LoVo (cell line): ENCODE measurements around the gene SART3.
"Not testable (repeated sequence)": the region's sequence is repeated elsewhere in the genome, so short reads cannot be mapped to it uniquely, and the experiment has no call there.

Experiments
- DNase-seq: peaks from one replicate; pipeline ENCODE4 v3.0.0-alpha.2; 2016; ENCODE audit warnings: low spot score

Gene SART3

GRCh38 chr12:108518716-108519496 lies 42.1 kb downstream of the SART3 start:
- DNase-seq: no peak

GRCh38 chr12:108518101-108518715 lies 42.8 kb downstream of the SART3 start:
- DNase-seq: no peak

- DNase-seq: no peak
These were observed 43.5 kb downstream of the SART3 start for GRCh38 chr12:108517288-108518100.

- no peak for DNase-seq
These were observed 44.3 kb downstream of the SART3 start for GRCh38 chr12:108516511-108517275.

GRCh38 chr12:108515916-108516315 lies 45.1 kb downstream of the SART3 start:
- no peak for DNase-seq

- peak; percentile 100 for DNase-seq
These were observed 45.8 kb downstream of the SART3 start, which contains the start of gene FICD for GRCh38 chr12:108514973-108515814. Gene FICD (plus strand): TSS chr12:108515277. CDS start chr12:108516973, 1,696 bp downstream.

GRCh38 chr12:108514468-108514972 lies 46.5 kb downstream of the SART3 start:
- DNase-seq: no peak

GRCh38 chr12:108511633-108512540 lies 49.1 kb downstream of the SART3 start:
- peak; percentile 81 for DNase-seq

GRCh38 chr12:108510836-108511235 lies 50.1 kb downstream of the SART3 start:
- no peak for DNase-seq

- DNase-seq: no peak
These were observed 51.2 kb downstream of the SART3 start for GRCh38 chr12:108509806-108510205.

- no peak for DNase-seq
These were observed 52.9 kb downstream of the SART3 start for GRCh38 chr12:108507971-108508642.

- no peak for DNase-seq
These were observed 55.8 kb downstream of the SART3 start for GRCh38 chr12:108505129-108505528.

- DNase-seq: no peak
These were observed 58.1 kb downstream of the SART3 start for GRCh38 chr12:108502922-108503321.

- no peak for DNase-seq
These were observed 62.8 kb downstream of the SART3 start for GRCh38 chr12:108498136-108498535.

- DNase-seq: no peak
These were observed 65.0 kb downstream of the SART3 start for GRCh38 chr12:108495823-108496579.

GRCh38 chr12:108495054-108495453 lies 65.9 kb downstream of the SART3 start:
- DNase-seq: no peak

GRCh38 chr12:108491256-108491655 lies 69.7 kb downstream of the SART3 start:
- DNase-seq: no peak

GRCh38 chr12:108487029-108487428 lies 73.9 kb downstream of the SART3 start:
- not testable (repeated sequence) for DNase-seq
